Astrocyte (in vitro differentiated cells and primary cell): ENCODE measurements around the gene ROR2. TPM values are rescaled to one million over a fixed set of nuclear protein-coding genes. Genes with fewer than 3 reads are reported as not detected.
"Not testable (repeated sequence)": the region's sequence is repeated elsewhere in the genome, so short reads cannot be mapped to it uniquely, and the experiment has no call there.

Experiments used
- DNase-seq: peaks from one replicate; pipeline ENCODE4 v3.0.0-alpha.2; 2010; ENCODE audit warnings: low read depth
- FAIRE-seq: peaks from 2 replicates; lab custom pipeline; 2011; peaks lifted over from hg19 to GRCh38; lab: Jason Lieb, UNC
- H2AFZ ChIP-seq: 2 replicates; pipeline ENCODE4 v1.6.0; 2012; ENCODE audit warnings: low read depth, low read length, inconsistent platforms
- H3K27ac ChIP-seq: 2 replicates; pipeline ENCODE4 v1.5.1; 2011; ENCODE audit warnings: low read depth, low read length, inconsistent platforms
- H3K27me3 ChIP-seq: 2 replicates; pipeline ENCODE4 v1.6.0; 2011; ENCODE audit warnings: low read length, inconsistent platforms; ENCODE audit not compliant: insufficient read depth
- H3K36me3 ChIP-seq: 2 replicates; pipeline ENCODE4 v1.5.1; 2011; ENCODE audit warnings: low read length, inconsistent platforms; ENCODE audit not compliant: insufficient read depth
- H3K4me1 ChIP-seq: 2 replicates; pipeline ENCODE4 v1.5.1; 2011; ENCODE audit warnings: low read length, inconsistent platforms; ENCODE audit not compliant: insufficient read depth
- H3K4me2 ChIP-seq: 2 replicates; pipeline ENCODE4 v1.6.0; 2012; ENCODE audit warnings: low read length, inconsistent platforms
- H3K4me3 ChIP-seq: 2 replicates; pipeline ENCODE4 v1.5.1; 2011; ENCODE audit warnings: low read depth, mild to moderate bottlenecking, low read length, inconsistent platforms; ENCODE audit not compliant: insufficient read depth
- H3K79me2 ChIP-seq: 2 replicates; pipeline ENCODE4 v1.6.0; 2012; ENCODE audit warnings: mild to moderate bottlenecking, low read length, inconsistent platforms; ENCODE audit not compliant: insufficient read depth
- H3K9ac ChIP-seq: 2 replicates; pipeline ENCODE4 v1.6.0; 2012; ENCODE audit warnings: mild to moderate bottlenecking, low read length, inconsistent platforms
- H3K9me3 ChIP-seq: 2 replicates; pipeline ENCODE4 v1.5.1; 2012; ENCODE audit warnings: low read depth, mild to moderate bottlenecking, low read length, inconsistent platforms; ENCODE audit not compliant: insufficient read depth
- H4K20me1 ChIP-seq: 2 replicates; pipeline ENCODE4 v1.6.0; 2012; ENCODE audit warnings: low read length, inconsistent platforms; ENCODE audit not compliant: insufficient read depth
- H3K27ac Mint-ChIP-seq: one replicate; pipeline ENCODE4 v1.8.0; 2021; ENCODE audit warnings: mild to moderate bottlenecking, mixed read lengths; ENCODE audit not compliant: unreplicated experiment
- H3K27me3 Mint-ChIP-seq: one replicate; pipeline ENCODE4 v1.8.0; 2021; ENCODE audit warnings: low read depth, mixed read lengths; ENCODE audit not compliant: unreplicated experiment
- H3K36me3 Mint-ChIP-seq: one replicate; pipeline ENCODE4 v1.8.0; 2021; ENCODE audit warnings: low read depth, mixed read lengths; ENCODE audit not compliant: unreplicated experiment
- H3K4me1 Mint-ChIP-seq: one replicate; pipeline ENCODE4 v1.8.0; 2021; ENCODE audit warnings: low read depth, mixed read lengths; ENCODE audit not compliant: unreplicated experiment
- H3K4me3 Mint-ChIP-seq: one replicate; pipeline ENCODE4 v1.8.0; 2021; ENCODE audit warnings: mild to moderate bottlenecking, moderate library complexity, mixed read lengths; ENCODE audit not compliant: unreplicated experiment
- H3K9me3 Mint-ChIP-seq: one replicate; pipeline ENCODE4 v1.8.0; 2021; ENCODE audit warnings: mild to moderate bottlenecking, mixed read lengths; ENCODE audit not compliant: unreplicated experiment
- CTCF ChIP-seq: IDR thresholded peaks from 2 replicates; pipeline ENCODE4 v1.5.1; 2011; ENCODE audit warnings: low read depth, mild to moderate bottlenecking, inconsistent platforms, low read length, moderate library complexity; ENCODE audit not compliant: insufficient read depth
- EZH2 ChIP-seq: IDR thresholded peaks from 2 replicates; pipeline ENCODE4 v1.6.1; 2012; ENCODE audit warnings: mild to moderate bottlenecking, low read length, inconsistent platforms; ENCODE audit not compliant: insufficient read depth
- total RNA-seq: library from RNA; stranded (reverse); gene quantifications from 2 replicates; pipeline ENCODE4 v1.2.1, GENCODE V29; 2021

ROR2 gene
- total RNA-seq, 1 donor from 2014 or later = 4.9 TPM

DNA sequence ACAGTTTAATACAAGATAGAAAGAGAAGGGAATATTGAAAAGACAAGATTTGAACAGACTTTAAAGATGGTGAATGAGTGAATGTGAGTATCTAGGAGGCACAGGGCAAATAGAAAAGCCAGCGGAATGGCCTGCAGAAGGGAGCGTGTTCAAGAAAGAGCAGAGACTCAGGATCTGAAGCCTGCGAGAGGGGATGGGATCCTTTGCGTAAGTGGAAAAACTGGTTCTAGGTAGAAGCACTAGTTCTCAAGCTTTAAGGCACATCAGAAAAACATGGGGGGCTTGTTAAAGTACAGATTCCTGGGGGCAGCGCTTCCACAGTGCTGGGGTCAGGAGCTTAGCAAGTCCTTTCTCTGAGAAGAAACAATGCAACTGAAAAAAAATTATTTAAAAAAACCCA, 431.6 kb downstream of the ROR2 start:
- Histone ChIP-seq H3K4me2 (no peak overlapping the region), H3K27ac (no peak overlapping the region), H3K79me2 (no peaks in the 10 kb centered on the region), H3K9ac (no peak overlapping the region), H2AFZ (no peak overlapping the region), H3K4me1 (peaks cover 12% of the 10 kb centered on the region), H4K20me1 (no peaks in the 10 kb centered on the region), H3K9me3 (no peaks in the 10 kb centered on the region), H3K36me3 (no peaks in the 10 kb centered on the region), H3K4me3 (no peak overlapping the region), H3K27me3 (no peaks in the 10 kb centered on the region)
- TF ChIP-seq CTCF = no peak
- Mint-ChIP-seq H3K27me3 (no peaks in the 10 kb centered on the region), H3K27ac (no peak overlapping the region), H3K9me3 (peaks cover 16% of the 10 kb centered on the region), H3K36me3 (peaks cover 7% of the 10 kb centered on the region), H3K4me1 (peaks cover 14% of the 10 kb centered on the region), H3K4me3 (no peak overlapping the region)
- DNase-seq (no peak), FAIRE-seq (no peak)

GRCh38 chr9:91517801-91518200, 432.2 kb downstream of the ROR2 start:
- FAIRE-seq = no peak
- H3K27me3 ChIP-seq = no peaks in the 10 kb centered on the region
- H2AFZ ChIP-seq = no peak overlapping the region
- Mint-ChIP-seq H3K27ac (no peak overlapping the region), H3K4me1 (peaks cover 16% of the 10 kb centered on the region), H3K36me3 (peaks cover 5% of the 10 kb centered on the region), H3K4me3 (no peak overlapping the region), H3K9me3 (peaks cover 14% of the 10 kb centered on the region), H3K27me3 (no peaks in the 10 kb centered on the region)
- H4K20me1 ChIP-seq = no peaks in the 10 kb centered on the region
- no peaks in the 10 kb centered on the region for H3K36me3 ChIP-seq
- H3K4me1 ChIP-seq = peaks cover 12% of the 10 kb centered on the region
- H3K79me2 ChIP-seq = no peaks in the 10 kb centered on the region
- DNase-seq = no peak
- no peak overlapping the region for H3K27ac ChIP-seq
- no peak overlapping the region for H3K4me3 ChIP-seq
- no peak overlapping the region for H3K9ac ChIP-seq
- H3K9me3 ChIP-seq = no peaks in the 10 kb centered on the region
- TF ChIP-seq CTCF = no peak
- TF ChIP-seq EZH2 = no peak
- no peak overlapping the region for H3K4me2 ChIP-seq

GRCh38 chr9:91517332-91517731, 432.7 kb downstream of the ROR2 start:
- H3K4me3 ChIP-seq, H4K20me1 ChIP-seq, H2AFZ ChIP-seq, H3K36me3 Mint-ChIP-seq, H3K27me3 Mint-ChIP-seq, DNase-seq, H3K79me2 ChIP-seq, H3K27me3 ChIP-seq, H3K4me2 ChIP-seq, H3K9ac ChIP-seq, H3K4me3 Mint-ChIP-seq, H3K9me3 ChIP-seq, H3K27ac ChIP-seq, FAIRE-seq, H3K27ac Mint-ChIP-seq, H3K36me3 ChIP-seq: not testable (repeated sequence)
- H3K9me3 Mint-ChIP-seq = peaks cover 12% of the 10 kb centered on the region
- peaks cover 16% of the 10 kb centered on the region for H3K4me1 Mint-ChIP-seq
- H3K4me1 ChIP-seq = peaks cover 12% of the 10 kb centered on the region
